Suprapubic skin (tissue), 3 donors: ENCODE results near the gene ATXN2.
"Not testable (repeated sequence)": the region's sequence is repeated elsewhere in the genome, so short reads cannot be mapped to it uniquely, and the experiment has no call there.

Experiments used
- CTCF ChIP-seq, 2 donors: fragments of 200-600 bp in 1 of 2; fragments of 450-650 bp in 1 of 2; sonication (generic) in 1 of 2; IDR thresholded peaks; one replicate each; pipeline ENCODE4 v1.5.1; 2016 to 2019; ENCODE audit warnings: antibody characterized with exemption in 2 of 2, mild to moderate bottlenecking in 1 of 2, moderate library complexity in 1 of 2
- POLR2AphosphoS5 ChIP-seq, 3 donors: sonication (generic); formaldehyde crosslinking; IDR thresholded peaks; one replicate each; pipeline ENCODE4 v1.6.1; 2017; ENCODE audit warnings: antibody characterized with exemption in 3 of 3

GRCh38 chr12:111595341-111595835 is 3.7 kb downstream of the ATXN2 start:
- TF ChIP-seq CTCF, POLR2AphosphoS5 (IDR thresholded peaks at IDR 0.05): not testable (repeated sequence)
